ENCODE measurements around the gene EIF6.
A peak's percentile ranks its signal among the peaks of the same experiment; 100 is the strongest.

Gene EIF6

GRCh38 chr20:35232575-35232974 lies 52.0 kb downstream of the EIF6 start:
- Histone ChIP-seq H3K4me3 (ENCODE audit: low read depth, low read length) (no peak overlapping the region), H3K4me1 (ENCODE audit: control insufficient read depth, insufficient read depth, low read length) (no peaks in the 10 kb centered on the region), H3K36me3 (ENCODE audit: control insufficient read depth in 2 of 2, insufficient read depth in 1 of 2, low read length in 2 of 2) (no peaks in the 10 kb centered on the region), H3K27ac (ENCODE audit: extremely low read depth, low read depth, low read length) (no peak overlapping the region), H3K9me3 (ENCODE audit: control insufficient read depth, insufficient read depth, low read depth, low read length) (no peaks in the 10 kb centered on the region)
- TF ChIP-seq ZBTB17 (tag by site-specific recombination; IDR thresholded peaks at IDR 0.05) (peak; percentile 56), ZBTB8A (tag by site-specific recombination; IDR thresholded peaks at IDR 0.05) (0 out of 2 replicates have a peak, but pooled peaks have one; percentile 34), ATF2 (tag by site-specific recombination; IDR thresholded peaks at IDR 0.05; ENCODE audit: low read depth) (no peak), ZNF707 (tag by site-specific recombination; IDR thresholded peaks at IDR 0.05) (no peak), ZNF10 (tag by site-specific recombination; IDR thresholded peaks at IDR 0.05) (no peak), ZNF398 (tag by site-specific recombination; IDR thresholded peaks at IDR 0.05) (0 out of 2 replicates have a peak, but pooled peaks have one; percentile 16), ZNF600 (tag by site-specific recombination; IDR thresholded peaks at IDR 0.05) (0 out of 2 replicates have a peak, but pooled peaks have one; percentile 36)
- TF ChIP-seq, protein P1, sequence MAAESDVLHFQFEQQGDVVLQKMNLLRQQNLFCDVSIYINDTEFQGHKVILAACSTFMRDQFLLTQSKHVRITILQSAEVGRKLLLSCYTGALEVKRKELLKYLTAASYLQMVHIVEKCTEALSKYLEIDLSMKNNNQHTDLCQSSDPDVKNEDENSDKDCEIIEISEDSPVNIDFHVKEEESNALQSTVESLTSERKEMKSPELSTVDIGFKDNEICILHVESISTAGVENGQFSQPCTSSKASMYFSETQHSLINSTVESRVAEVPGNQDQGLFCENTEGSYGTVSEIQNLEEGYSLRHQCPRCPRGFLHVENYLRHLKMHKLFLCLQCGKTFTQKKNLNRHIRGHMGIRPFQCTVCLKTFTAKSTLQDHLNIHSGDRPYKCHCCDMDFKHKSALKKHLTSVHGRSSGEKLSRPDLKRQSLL (tag by site-specific recombination; IDR thresholded peaks at IDR 0.05) = no peak
- TF ChIP-seq, protein P2, sequence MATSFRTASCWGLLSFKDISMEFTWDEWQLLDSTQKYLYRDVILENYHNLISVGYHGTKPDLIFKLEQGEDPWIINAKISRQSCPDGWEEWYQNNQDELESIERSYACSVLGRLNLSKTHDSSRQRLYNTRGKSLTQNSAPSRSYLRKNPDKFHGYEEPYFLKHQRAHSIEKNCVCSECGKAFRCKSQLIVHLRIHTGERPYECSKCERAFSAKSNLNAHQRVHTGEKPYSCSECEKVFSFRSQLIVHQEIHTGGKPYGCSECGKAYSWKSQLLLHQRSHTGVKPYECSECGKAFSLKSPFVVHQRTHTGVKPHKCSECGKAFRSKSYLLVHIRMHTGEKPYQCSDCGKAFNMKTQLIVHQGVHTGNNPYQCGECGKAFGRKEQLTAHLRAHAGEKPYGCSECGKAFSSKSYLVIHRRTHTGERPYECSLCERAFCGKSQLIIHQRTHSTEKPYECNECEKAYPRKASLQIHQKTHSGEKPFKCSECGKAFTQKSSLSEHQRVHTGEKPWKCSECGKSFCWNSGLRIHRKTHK (tag by site-specific recombination; IDR thresholded peaks at IDR 0.05) = no peak
- ChIA-PET CTCF (no interaction called here), POLR2A (no interaction called here)

Measured in HEK293 (cell line).